Measurements from ENCODE around the gene UNC119B.

DNA sequence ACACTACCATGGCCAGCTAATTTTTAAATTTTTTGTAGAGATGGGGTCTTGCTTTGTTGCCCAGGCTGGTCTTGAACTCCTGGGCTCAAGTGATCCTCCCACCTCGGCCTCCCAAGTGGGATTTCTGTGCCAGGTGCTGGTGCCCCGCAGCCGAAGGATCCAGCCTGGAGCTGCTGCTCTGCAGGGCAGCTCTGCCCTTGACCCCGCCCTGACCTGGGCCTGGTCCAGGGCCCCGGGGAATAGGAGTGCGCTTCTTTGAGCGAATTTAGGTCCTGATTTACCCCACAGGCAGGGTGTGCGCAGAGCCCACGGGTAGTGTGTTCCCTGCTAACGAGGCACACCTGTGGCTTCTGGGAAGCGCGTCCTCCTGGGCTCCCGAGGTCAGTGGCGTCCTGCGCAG lies 30.6 kb downstream of the UNC119B start:
- TF ChIP-seq CTCF (IDR thresholded peaks at IDR 0.05; ENCODE audit: insufficient read depth, low read length): no peak
- no peak for TF ChIP-seq GABPA (IDR thresholded peaks at IDR 0.05; ENCODE audit: low read depth)
- no peak for TF ChIP-seq POLR2AphosphoS5 (IDR thresholded peaks at IDR 0.05; ENCODE audit: low read depth)
- TF ChIP-seq SPI1 (IDR thresholded peaks at IDR 0.05; ENCODE audit: borderline replicate concordance, low read depth): no peak
